GM23338 (cell line): ENCODE results near the gene RPS4Y2. TPM values are rescaled to one million over a fixed set of nuclear protein-coding genes. Genes with fewer than 3 reads are reported as not detected.

Experiments
- ATAC-seq: fragments of 200-7000 bp; cut with Tn5 transposase; 3 replicates; pipeline ENCODE4 v1.9.1; 2020
- DNase-seq: peaks from one replicate; pipeline ENCODE4 v3.0.0-alpha.2; 2015; ENCODE audit warnings: low spot score
- H2AFZ ChIP-seq: fragments of 200-600 bp; sonication (generic); 2 replicates; pipeline ENCODE4 v1.8.0; 2016; ENCODE audit warnings: antibody characterized with exemption, mild to moderate bottlenecking, moderate library complexity
- H3F3A ChIP-seq: fragments of 200-600 bp; sonication (generic); replicated peaks from 2 replicates; pipeline ENCODE4 v1.8.0; 2017; ENCODE audit warnings: antibody characterized with exemption, mixed run types, low read depth
- H3K27ac ChIP-seq: fragments of 200-600 bp; sonication (generic); 2 replicates; pipeline ENCODE4 v1.6.1; 2016; ENCODE audit warnings: low read depth
- H3K27me3 ChIP-seq: fragments of 200-600 bp; sonication (generic); 2 replicates; pipeline ENCODE4 v1.8.0; 2016; ENCODE audit warnings: mild to moderate bottlenecking, mixed run types, moderate library complexity; ENCODE audit not compliant: insufficient read depth
- H3K36me3 ChIP-seq: fragments of 200-600 bp; sonication (generic); 2 replicates; pipeline ENCODE4 v1.8.0; 2016; ENCODE audit warnings: mild to moderate bottlenecking; ENCODE audit not compliant: insufficient read depth
- H3K4me1 ChIP-seq: fragments of 200-600 bp; sonication (generic); 2 replicates; pipeline ENCODE4 v1.8.0; 2016; ENCODE audit warnings: mild to moderate bottlenecking, moderate library complexity; ENCODE audit not compliant: insufficient read depth
- H3K4me2 ChIP-seq: fragments of 200-600 bp; sonication (generic); 2 replicates; pipeline ENCODE4 v1.7.1; 2017; ENCODE audit warnings: mixed run types
- H3K4me3 ChIP-seq: fragments of 200-600 bp; sonication (generic); 2 replicates; pipeline ENCODE4 v1.6.1; 2016; ENCODE audit warnings: mixed run types
- H3K79me2 ChIP-seq: fragments of 200-600 bp; sonication (generic); replicated peaks from 2 replicates; pipeline ENCODE4 v1.8.0; 2017; ENCODE audit warnings: mild to moderate bottlenecking; ENCODE audit not compliant: insufficient read depth
- H3K9me2 ChIP-seq: fragments of 200-600 bp; sonication (generic); 2 replicates; pipeline ENCODE4 v1.8.0; 2017; ENCODE audit not compliant: insufficient read depth
- H4K20me1 ChIP-seq: fragments of 200-600 bp; sonication (generic); replicated peaks from 2 replicates; pipeline ENCODE4 v1.8.0; 2017; ENCODE audit warnings: mild to moderate bottlenecking; ENCODE audit not compliant: insufficient read depth
- H3K27ac Mint-ChIP-seq: 2 replicates; pipeline ENCODE4 v1.8.0; 2020; ENCODE audit warnings: inconsistent platforms, mild to moderate bottlenecking, moderate library complexity, mixed read lengths
- H3K27me3 Mint-ChIP-seq: 3 replicates; pipeline ENCODE4 v1.8.0; 2022; ENCODE audit warnings: low read depth, mild to moderate bottlenecking, moderate library complexity, mixed read lengths, inconsistent platforms; ENCODE audit not compliant: insufficient read depth, poor library complexity
- H3K36me3 Mint-ChIP-seq: 3 replicates; pipeline ENCODE4 v1.8.0; 2021; ENCODE audit warnings: low read depth, mild to moderate bottlenecking, inconsistent platforms, moderate library complexity, mixed read lengths
- H3K4me1 Mint-ChIP-seq: 3 replicates; pipeline ENCODE4 v1.8.0; 2020; ENCODE audit warnings: mild to moderate bottlenecking, inconsistent platforms, mixed read lengths
- H3K4me3 Mint-ChIP-seq: 3 replicates; pipeline ENCODE4 v1.8.0; 2021; ENCODE audit warnings: moderate library complexity, mild to moderate bottlenecking, inconsistent platforms, mixed read lengths
- H3K9me3 Mint-ChIP-seq: 3 replicates; pipeline ENCODE4 v1.8.0; 2020; ENCODE audit warnings: moderate library complexity, mild to moderate bottlenecking, inconsistent platforms, mixed read lengths
- CREB1 ChIP-seq: fragments of 250-450 bp; sonication (Bioruptor Pico); IDR thresholded peaks from 2 replicates; pipeline ENCODE4 v1.5.0; 2020; ENCODE audit warnings: low read depth, mild to moderate bottlenecking, moderate library complexity
- ZNF114 ChIP-seq: fragments of 250-450 bp; sonication (Bioruptor Pico); IDR thresholded peaks from 2 replicates; pipeline ENCODE4 v1.5.0; 2020; ENCODE audit warnings: mild to moderate bottlenecking, moderate library complexity
- ZNF331 ChIP-seq: fragments of 250-450 bp; sonication (Bioruptor Pico); IDR thresholded peaks from 2 replicates; pipeline ENCODE4 v1.5.0; 2020; ENCODE audit warnings: low read depth, mild to moderate bottlenecking, moderate library complexity
- ZNF462 ChIP-seq: fragments of 250-450 bp; sonication (Bioruptor Pico); IDR thresholded peaks from 2 replicates; pipeline ENCODE4 v1.5.0; 2020; ENCODE audit warnings: mild to moderate bottlenecking, moderate library complexity
- polyA plus RNA-seq: library from polyadenylated mRNA; unstranded; fragments of >200 nt; fragmentation: Nextera tagmentation; extraction: Ambion mirVana; gene quantifications from 2 replicates; pipeline ENCODE4 v1.2.1, GENCODE V29; 2016
- total RNA-seq: library from RNA; depleted of rRNA; stranded (reverse); fragments of >200 nt; shearing (Covaris generic); gene quantifications from 2 replicates; pipeline ENCODE4 v1.2.3, GENCODE V29; 2014
- TF ChIP-seq, protein P1 (sequence below): IDR thresholded peaks from one replicate; pipeline ENCODE4 v1.6.1; 2018; ENCODE audit warnings: antibody characterized with exemption; ENCODE audit not compliant: unreplicated experiment

RPS4Y2 gene
- total and polyA plus RNA-seq, 2 experiments from 2014 or later = not detected

- TF ChIP-seq ZNF462 (no peak), ZNF114 (no peak)
- TF ChIP-seq, protein P1, sequence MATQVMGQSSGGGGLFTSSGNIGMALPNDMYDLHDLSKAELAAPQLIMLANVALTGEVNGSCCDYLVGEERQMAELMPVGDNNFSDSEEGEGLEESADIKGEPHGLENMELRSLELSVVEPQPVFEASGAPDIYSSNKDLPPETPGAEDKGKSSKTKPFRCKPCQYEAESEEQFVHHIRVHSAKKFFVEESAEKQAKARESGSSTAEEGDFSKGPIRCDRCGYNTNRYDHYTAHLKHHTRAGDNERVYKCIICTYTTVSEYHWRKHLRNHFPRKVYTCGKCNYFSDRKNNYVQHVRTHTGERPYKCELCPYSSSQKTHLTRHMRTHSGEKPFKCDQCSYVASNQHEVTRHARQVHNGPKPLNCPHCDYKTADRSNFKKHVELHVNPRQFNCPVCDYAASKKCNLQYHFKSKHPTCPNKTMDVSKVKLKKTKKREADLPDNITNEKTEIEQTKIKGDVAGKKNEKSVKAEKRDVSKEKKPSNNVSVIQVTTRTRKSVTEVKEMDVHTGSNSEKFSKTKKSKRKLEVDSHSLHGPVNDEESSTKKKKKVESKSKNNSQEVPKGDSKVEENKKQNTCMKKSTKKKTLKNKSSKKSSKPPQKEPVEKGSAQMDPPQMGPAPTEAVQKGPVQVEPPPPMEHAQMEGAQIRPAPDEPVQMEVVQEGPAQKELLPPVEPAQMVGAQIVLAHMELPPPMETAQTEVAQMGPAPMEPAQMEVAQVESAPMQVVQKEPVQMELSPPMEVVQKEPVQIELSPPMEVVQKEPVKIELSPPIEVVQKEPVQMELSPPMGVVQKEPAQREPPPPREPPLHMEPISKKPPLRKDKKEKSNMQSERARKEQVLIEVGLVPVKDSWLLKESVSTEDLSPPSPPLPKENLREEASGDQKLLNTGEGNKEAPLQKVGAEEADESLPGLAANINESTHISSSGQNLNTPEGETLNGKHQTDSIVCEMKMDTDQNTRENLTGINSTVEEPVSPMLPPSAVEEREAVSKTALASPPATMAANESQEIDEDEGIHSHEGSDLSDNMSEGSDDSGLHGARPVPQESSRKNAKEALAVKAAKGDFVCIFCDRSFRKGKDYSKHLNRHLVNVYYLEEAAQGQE = no peak
Observed at GRCh38 chrY:20780104-20780654, 24.3 kb downstream of the RPS4Y2 start (continued).

DNA sequence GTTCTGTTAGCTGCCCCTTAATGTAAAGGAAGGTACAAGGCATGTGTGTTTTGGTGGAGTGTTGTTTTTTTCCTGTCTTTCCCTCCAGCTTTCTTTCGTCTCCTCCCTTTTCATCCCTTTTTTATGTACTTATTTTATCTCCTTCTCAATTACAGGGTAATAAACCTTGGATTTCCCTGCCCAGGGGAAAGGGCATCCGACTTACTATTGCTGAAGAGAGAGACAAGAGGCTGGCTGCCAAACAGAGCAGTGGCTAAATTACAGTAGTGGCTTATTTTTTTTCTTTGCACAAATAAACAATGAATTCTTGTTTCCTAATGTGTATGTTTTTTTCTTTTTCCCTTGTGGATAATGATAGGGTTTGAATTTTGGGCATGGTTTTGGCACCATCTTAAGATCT, 24.9 kb downstream of the RPS4Y2 start:
- H4K20me1 ChIP-seq = no peaks in the 10 kb centered on the region
- Mint-ChIP-seq H3K4me1 (no peaks in the 10 kb centered on the region), H3K27me3 (no peaks in the 10 kb centered on the region), H3K27ac (no peak overlapping the region), H3K9me3 (peaks cover 90% of the 10 kb centered on the region), H3K4me3 (no peak overlapping the region), H3K36me3 (peaks cover 6% of the 10 kb centered on the region; the same call in 2 of the 3 replicates)
- H2AFZ ChIP-seq = no peak overlapping the region
- no peaks in the 10 kb centered on the region for H3K9me2 ChIP-seq
- no peaks in the 10 kb centered on the region for H3K4me1 ChIP-seq
- H3F3A ChIP-seq = no peaks in the 10 kb centered on the region
- H3K4me3 ChIP-seq = no peak overlapping the region
- ATAC-seq = no peak
- no peaks in the 10 kb centered on the region for H3K36me3 ChIP-seq
- no peak for DNase-seq
- H3K27me3 ChIP-seq = no peaks in the 10 kb centered on the region
- H3K27ac ChIP-seq = no peak overlapping the region
- no peak overlapping the region for H3K4me2 ChIP-seq
- H3K79me2 ChIP-seq = no peaks in the 10 kb centered on the region
- TF ChIP-seq ZNF462 = no peak
- TF ChIP-seq CREB1 (CRISPR knock-in tag) = no peak
- TF ChIP-seq ZNF331 (CRISPR knock-in tag) = no peak
